ENCODE results near the gene ELAC2. TPM values are rescaled to one million over a fixed set of nuclear protein-coding genes. Genes with fewer than 3 reads are reported as not detected.

The ELAC2 gene
- total RNA-seq (2013), result 35.5 TPM
- polyA plus RNA-seq, result 10 to 100 TPM; 24.2 to 39.6 (median 26.0) TPM
- polyA minus RNA-seq, result 38.0 and 56.2 TPM in 2 replicates
- 3.9 to 29.1 (median 20.0) reads per million in 11 experiments for total RNA-seq

GRCh38 chr17:13017655-13018459, at the start of gene ELAC2:
Gene ELAC2 (minus strand): TSS chr17:13018027. CDS start chr17:13017947, 80 bp downstream.
- H3K9me3 Mint-ChIP-seq, result no peaks in the 10 kb centered on the region
- intact Hi-C loops (cut with micrococcal nuclease), result no loop called here
- H4K20me1 ChIP-seq (ENCODE audit: insufficient read depth, low read length), result no peaks in the 10 kb centered on the region
- peak within 1 kb of the TSS; percentile 37 to 94 for H3K27ac ChIP-seq (ENCODE audit: low read depth in 1 of 2, low read length in 2 of 2)
- H3K27me3 Mint-ChIP-seq (ENCODE audit: low read depth in 3 of 3), result peaks cover 0 to 2% (median 0%) of the 10 kb centered on the region in 3 donors
- H3K4me2 ChIP-seq (replicated peaks; ENCODE audit: extremely low read depth, low read length, poor library complexity, severe bottlenecking), result peak within 1 kb of the TSS; percentile 98
- peak within 1 kb of the TSS; percentile 90 to 95 (median 95) for H3K27ac Mint-ChIP-seq
- H3K9me3 ChIP-seq (replicated peaks in 1 of 2; ENCODE audit: control insufficient read depth in 1 of 2, insufficient read depth in 1 of 2, low read length in 2 of 2), result no peaks in the 10 kb centered on the region
- H3K4me1 ChIP-seq (ENCODE audit: control insufficient read depth in 1 of 2, insufficient read depth in 2 of 2, low read length in 2 of 2), result peaks cover 12 to 20% of the 10 kb centered on the region in 2 donors
- H3K4me1 Mint-ChIP-seq, result peaks cover 14% of the 10 kb centered on the region
- no peaks in the 10 kb centered on the region for H3K27me3 ChIP-seq (ENCODE audit: control insufficient read depth in 2 of 2, insufficient read depth in 2 of 2, low read length in 2 of 2)
- H2AFZ ChIP-seq (ENCODE audit: insufficient read depth, low read depth, low read length, poor library complexity, severe bottlenecking), result peak within 1 kb of the TSS; percentile 99
- peak within 1 kb of the TSS; percentile 93 to 96 for H3K4me3 Mint-ChIP-seq
- DNase-seq, result peak; percentile 95 to 99 (median 95)
- peak within 1 kb of the TSS; percentile 79 for H3K9ac ChIP-seq (ENCODE audit: insufficient read depth, low read length, poor library complexity, severe bottlenecking)
- H3K36me3 ChIP-seq (replicated peaks in 1 of 2; ENCODE audit: control insufficient read depth in 1 of 2, insufficient read depth in 2 of 2, low read length in 2 of 2), result peaks cover 33 to 36% of the 10 kb centered on the region in 2 donors
- peak within 1 kb of the TSS; percentile 70 to 96 (median 86) for H3K4me3 ChIP-seq (replicated peaks in 1 of 3; ENCODE audit: low read depth in 2 of 3, low read length in 3 of 3)
- peaks cover 11% of the 10 kb centered on the region for H3K79me2 ChIP-seq (ENCODE audit: insufficient read depth, low read length)
- peaks cover 38 to 39% of the 10 kb centered on the region in 2 donors for H3K36me3 Mint-ChIP-seq
- no peak for TF ChIP-seq CTCF (IDR thresholded peaks at IDR 0.05)
- under 1% methylated on average over 78 of the region's 79 CpGs for WGBS (ENCODE audit: insufficient coverage)

DNA sequence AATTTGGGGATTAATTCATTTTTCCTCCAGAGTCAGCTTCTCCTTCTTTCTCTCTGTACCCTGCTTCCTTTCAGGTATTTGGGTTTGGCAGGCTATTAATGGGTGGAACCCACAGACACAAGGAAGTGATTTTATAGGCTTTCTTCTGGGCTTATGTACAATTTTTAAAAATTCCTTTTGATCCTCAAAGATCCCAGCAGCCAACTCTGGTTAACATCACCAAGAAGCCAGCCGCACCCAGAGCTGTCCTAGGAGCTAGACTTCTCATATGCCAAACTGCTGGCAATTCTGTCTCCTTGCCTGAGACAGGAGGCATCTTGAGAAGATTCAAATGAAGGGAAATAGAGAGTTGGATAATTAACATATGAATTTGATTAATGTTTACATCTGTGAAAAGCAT, 47.2 kb upstream of the ELAC2 start:
- H3K9ac ChIP-seq (ENCODE audit: insufficient read depth, low read length, poor library complexity, severe bottlenecking), result no peak overlapping the region
- Mint-ChIP-seq H3K27ac (no peak overlapping the region), H3K27me3 (ENCODE audit: low read depth in 3 of 3) (peaks cover 0 to 1% (median 0%) of the 10 kb centered on the region in 3 donors), H3K36me3 (no peaks in the 10 kb centered on the region), H3K4me3 (no peak overlapping the region), H3K9me3 (peaks cover 4 to 29% (median 18%) of the 10 kb centered on the region in 7 donors), H3K4me1 (no peaks in the 10 kb centered on the region)
- WGBS (ENCODE audit: insufficient coverage), result no CpG with 5 or more reads among the region's 1 CpG
- H3K4me1 ChIP-seq (ENCODE audit: control insufficient read depth in 1 of 2, insufficient read depth in 2 of 2, low read length in 2 of 2), result no peaks in the 10 kb centered on the region
- DNase-seq, result no peak
- H3K4me2 ChIP-seq (replicated peaks; ENCODE audit: extremely low read depth, low read length, poor library complexity, severe bottlenecking), result no peak overlapping the region
- no peaks in the 10 kb centered on the region for H3K36me3 ChIP-seq (replicated peaks in 1 of 2; ENCODE audit: control insufficient read depth in 1 of 2, insufficient read depth in 2 of 2, low read length in 2 of 2)
- intact Hi-C loops (cut with micrococcal nuclease), result no loop called here
- no peaks in the 10 kb centered on the region for H4K20me1 ChIP-seq (ENCODE audit: insufficient read depth, low read length)
- H3K27me3 ChIP-seq (ENCODE audit: control insufficient read depth in 2 of 2, insufficient read depth in 2 of 2, low read length in 2 of 2), result no peaks in the 10 kb centered on the region
- H3K9me3 ChIP-seq (replicated peaks in 1 of 2; ENCODE audit: control insufficient read depth in 1 of 2, insufficient read depth in 1 of 2, low read length in 2 of 2), result peaks cover 6 to 16% of the 10 kb centered on the region in 2 donors
- no peaks in the 10 kb centered on the region for H3K79me2 ChIP-seq (ENCODE audit: insufficient read depth, low read length)
- H3K4me3 ChIP-seq (replicated peaks in 1 of 3; ENCODE audit: low read depth in 2 of 3, low read length in 3 of 3), result no peak overlapping the region
- no peak for TF ChIP-seq CTCF (IDR thresholded peaks at IDR 0.05)
- H2AFZ ChIP-seq (ENCODE audit: insufficient read depth, low read depth, low read length, poor library complexity, severe bottlenecking), result no peak overlapping the region
- no peak overlapping the region for H3K27ac ChIP-seq (ENCODE audit: low read depth in 1 of 2, low read length in 2 of 2)

Data from CD14-positive monocyte (primary cell).